ENCODE data around the gene GPR21. TPM values are rescaled to one million over a fixed set of nuclear protein-coding genes. Genes with fewer than 3 reads are reported as not detected.

Gene GPR21
- total and polyA plus RNA-seq, 2 of the 13 experiments (the other 11 are each of a cell fraction or from before 2014, with no cell fraction given), result 0.29 to 0.32 TPM

- Histone ChIP-seq H3K27ac (ENCODE audit: extremely low read length, insufficient read depth, low read length) (no peak overlapping the region), H2AFZ (ENCODE audit: low read length) (no peak overlapping the region), H3K4me1 (ENCODE audit: insufficient read depth, low read length) (peaks cover 19% of the 10 kb centered on the region), H3K9me3 (ENCODE audit: low read length) (no peaks in the 10 kb centered on the region), H3K27me3 (ENCODE audit: control insufficient read depth in 1 of 2, insufficient read depth in 2 of 2, low read length in 2 of 2) (no peaks in the 10 kb centered on the region), H3K4me3 (replicated peaks in 1 of 3; ENCODE audit: insufficient read depth in 1 of 3, low read depth in 2 of 3, low read length in 3 of 3) (no peak overlapping the region), H3K36me3 (replicated peaks in 1 of 2; ENCODE audit: control insufficient read depth in 1 of 2, insufficient read depth in 2 of 2, low read length in 2 of 2) (peaks cover 5 to 21% of the 10 kb centered on the region in 2 experiments), H3K4me2 (ENCODE audit: low read depth, low read length) (no peak overlapping the region), H4K20me1 (ENCODE audit: insufficient read depth, low read length) (no peaks in the 10 kb centered on the region), H3K9ac (ENCODE audit: insufficient read depth, low read depth, low read length) (no peak overlapping the region), H3K79me2 (ENCODE audit: insufficient read depth, low read length) (no peaks in the 10 kb centered on the region)
- TF ChIP-seq SMARCE1 (IDR thresholded peaks at IDR 0.05; ENCODE audit: borderline replicate concordance) (no peak), ZNF10 (CRISPR knock-in tag; IDR thresholded peaks at IDR 0.05; ENCODE audit: borderline replicate concordance, low read depth) (no peak), THRA (CRISPR knock-in tag; IDR thresholded peaks at IDR 0.05; ENCODE audit: borderline replicate concordance) (no peak), ZNF639 (CRISPR knock-in tag; conservative IDR thresholded peaks at IDR 0.05) (no peak), NRL (CRISPR knock-in tag; IDR thresholded peaks at IDR 0.05; ENCODE audit: borderline replicate concordance) (no peak), DRAP1 (CRISPR knock-in tag; IDR thresholded peaks at IDR 0.05) (no peak), ZNF816 (CRISPR knock-in tag; IDR thresholded peaks at IDR 0.05; ENCODE audit: borderline replicate concordance) (no peak), NFIC (IDR thresholded peaks at IDR 0.05; ENCODE audit: low read length) (no peak), XRCC5 (optimal IDR thresholded peaks at IDR 0.05; ENCODE audit: low read length) (no peak), YEATS2 (CRISPR knock-in tag; IDR thresholded peaks at IDR 0.05; ENCODE audit: borderline replicate concordance) (no peak), ZNF574 (CRISPR knock-in tag; IDR thresholded peaks at IDR 0.05) (no peak), MAX (IDR thresholded peaks at IDR 0.05) (no peak), ASH2L (IDR thresholded peaks at IDR 0.05; ENCODE audit: insufficient read length, low read depth, low read length) (no peak), ZFP36 (IDR thresholded peaks at IDR 0.05; ENCODE audit: borderline replicate concordance, low read depth, low read length, partially characterized antibody) (no peak)
- FAIRE-seq, result no peak
- BruUV-seq (replicated peaks), result no TSS peak
- ChIA-PET POLR2A (no interaction called here), CTCF (ENCODE audit: low intra/inter-chr PET ratio, low total read pairs) (no interaction called here)
- no peak for DNase-seq (ENCODE audit: low spot score)
- WGBS (ENCODE audit: low lambda C conversion rate), result 96% methylated on average over 1 of the region's 1 CpG
- no peak for ATAC-seq
- in situ Hi-C loops (cut with HindIII; ENCODE audit: extremely low pct_ligation_motif_present, low pct_unique_long_range_greater_than_20kb), result no loop called here
- intact Hi-C loops (cut with micrococcal nuclease; ENCODE audit: unreplicated experiment), result no loop called here
Observed at GRCh38 chr9:123026425-123026824, 7.0 kb upstream of the GPR21 start.
